ENCODE data around the gene SEC22C. TPM values are rescaled to one million over a fixed set of nuclear protein-coding genes. Genes with fewer than 3 reads are reported as not detected.

SEC22C gene
- polyA plus RNA-seq, 3 donors, result 15.3 to 28.4 (median 27.4) TPM

GRCh38 chr3:42610976-42611375 is 29.2 kb upstream of the SEC22C start:
- Histone ChIP-seq H3K79me2 (ENCODE audit: insufficient read depth, low read length) (peaks cover 100% of the 10 kb centered on the region), H3K4me3 (replicated peaks in 1 of 3; ENCODE audit: low read depth in 2 of 3, low read length in 3 of 3) (no peak overlapping the region), H2AFZ (ENCODE audit: insufficient read depth, low read depth, low read length, poor library complexity, severe bottlenecking) (no peak overlapping the region), H3K4me2 (replicated peaks; ENCODE audit: extremely low read depth, low read length, poor library complexity, severe bottlenecking) (no peak overlapping the region), H3K27ac (ENCODE audit: low read depth in 1 of 2, low read length in 2 of 2) (no peak overlapping the region), H4K20me1 (ENCODE audit: insufficient read depth, low read length) (peaks cover 92% of the 10 kb centered on the region), H3K9ac (ENCODE audit: insufficient read depth, low read length, poor library complexity, severe bottlenecking) (no peak overlapping the region), H3K27me3 (ENCODE audit: control insufficient read depth in 2 of 2, insufficient read depth in 2 of 2, low read length in 2 of 2) (no peaks in the 10 kb centered on the region), H3K9me3 (replicated peaks in 1 of 2; ENCODE audit: control insufficient read depth in 1 of 2, insufficient read depth in 1 of 2, low read length in 2 of 2) (no peaks in the 10 kb centered on the region), H3K4me1 (ENCODE audit: control insufficient read depth in 1 of 2, insufficient read depth in 2 of 2, low read length in 2 of 2) (no peaks in the 10 kb centered on the region), H3K36me3 (replicated peaks in 1 of 2; ENCODE audit: control insufficient read depth in 1 of 2, insufficient read depth in 2 of 2, low read length in 2 of 2) (peaks cover 54 to 73% of the 10 kb centered on the region in 2 donors)
- WGBS (ENCODE audit: insufficient coverage), result no CpG with 5 or more reads among the region's 1 CpG
- Mint-ChIP-seq H3K27ac (peak overlapping the region in 2 of 7 donors; percentile 40 to 42), H3K9me3 (no peaks in the 10 kb centered on the region), H3K36me3 (peaks cover 49 to 56% of the 10 kb centered on the region in 2 donors), H3K27me3 (ENCODE audit: low read depth in 3 of 3) (no peaks in the 10 kb centered on the region), H3K4me1 (peaks cover 12% of the 10 kb centered on the region), H3K4me3 (no peak overlapping the region)
- DNase-seq, result no peak
- intact Hi-C loops (cut with micrococcal nuclease), result no loop called here
- TF ChIP-seq CTCF (IDR thresholded peaks at IDR 0.05), result no peak

DNA sequence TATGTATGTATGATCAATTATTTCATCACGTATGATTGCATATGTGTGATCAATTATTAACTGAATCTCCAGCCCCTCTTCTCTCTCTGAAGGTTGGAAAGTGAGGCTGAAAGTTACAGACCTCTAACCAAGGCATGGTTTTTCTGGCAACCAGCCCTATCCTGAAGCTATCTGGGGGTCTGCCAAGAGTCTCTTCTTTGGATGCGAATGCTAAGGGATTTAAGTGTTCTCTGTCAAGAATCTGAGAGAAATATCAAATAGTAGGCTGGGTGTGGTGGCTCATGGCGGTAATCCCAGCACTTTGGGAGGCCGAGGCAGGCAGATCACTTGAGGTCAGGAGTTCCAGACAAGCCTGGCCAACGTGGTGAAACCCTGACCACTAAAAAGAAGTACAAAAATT is 26.8 kb upstream of the SEC22C start:
- no peak overlapping the region for H3K4me2 ChIP-seq (replicated peaks; ENCODE audit: extremely low read depth, low read length, poor library complexity, severe bottlenecking)
- Mint-ChIP-seq H3K36me3 (peaks cover 53 to 64% of the 10 kb centered on the region in 2 donors), H3K9me3 (no peaks in the 10 kb centered on the region), H3K27me3 (ENCODE audit: low read depth in 3 of 3) (no peaks in the 10 kb centered on the region), H3K4me3 (no peak overlapping the region), H3K4me1 (peaks cover 18% of the 10 kb centered on the region), H3K27ac (peak overlapping the region in 6 of 7 donors; percentile 14 to 57 (median 36))
- DNase-seq, result no peak
- no peak overlapping the region for H3K4me3 ChIP-seq (replicated peaks in 1 of 3; ENCODE audit: low read depth in 2 of 3, low read length in 3 of 3)
- H3K27ac ChIP-seq (ENCODE audit: low read depth in 1 of 2, low read length in 2 of 2), result no peak overlapping the region
- TF ChIP-seq CTCF (IDR thresholded peaks at IDR 0.05), result no peak
- peaks cover 56 to 80% of the 10 kb centered on the region in 2 donors for H3K36me3 ChIP-seq (replicated peaks in 1 of 2; ENCODE audit: control insufficient read depth in 1 of 2, insufficient read depth in 2 of 2, low read length in 2 of 2)
- H4K20me1 ChIP-seq (ENCODE audit: insufficient read depth, low read length), result peaks cover 90% of the 10 kb centered on the region
- no peaks in the 10 kb centered on the region for H3K4me1 ChIP-seq (ENCODE audit: control insufficient read depth in 1 of 2, insufficient read depth in 2 of 2, low read length in 2 of 2)
- no peak overlapping the region for H3K9ac ChIP-seq (ENCODE audit: insufficient read depth, low read length, poor library complexity, severe bottlenecking)
- no peak overlapping the region for H2AFZ ChIP-seq (ENCODE audit: insufficient read depth, low read depth, low read length, poor library complexity, severe bottlenecking)
- intact Hi-C loops (cut with micrococcal nuclease), result loop anchor here in 1 of 2 donors (10.0 kb wide), 3 partner anchors 156 to 1016 kb away; partner anchors contain the start of genes ACKR2, ANO10 and HIGD1A
- peaks cover 100% of the 10 kb centered on the region for H3K79me2 ChIP-seq (ENCODE audit: insufficient read depth, low read length)
- H3K9me3 ChIP-seq (replicated peaks in 1 of 2; ENCODE audit: control insufficient read depth in 1 of 2, insufficient read depth in 1 of 2, low read length in 2 of 2), result no peaks in the 10 kb centered on the region
- H3K27me3 ChIP-seq (ENCODE audit: control insufficient read depth in 2 of 2, insufficient read depth in 2 of 2, low read length in 2 of 2), result no peaks in the 10 kb centered on the region
- 90% methylated on average over 3 of the region's 5 CpGs for WGBS (ENCODE audit: insufficient coverage)
